Endothelial cell of umbilical vein (primary cell): ENCODE data around the gene EXOC3. TPM values are rescaled to one million over a fixed set of nuclear protein-coding genes. Genes with fewer than 3 reads are reported as not detected.

Experiments
- BruUV-seq: library from RNA; stranded (reverse); fragments of 400-500 nt; replicated peaks from 2 replicates; lab custom pipeline; 2021; lab: Mats Ljungman, UMichigan
- CTCF ChIA-PET: fragments of 300-600, 350-600 bp; sonication (Branson Sonifier 250); formaldehyde crosslinking; loops from one replicate; lab custom pipeline; 2021; ENCODE audit warnings: antibody characterized with exemption, inconsistent platforms; lab: Charles Lee
- POLR2A ChIA-PET: fragments of 300-600, 350-600 bp; sonication (Branson Sonifier 250); formaldehyde crosslinking; loops from one replicate; lab custom pipeline; 2021; ENCODE audit warnings: antibody characterized with exemption, inconsistent platforms; lab: Charles Lee
- DNase-seq: peaks from one replicate; pipeline ENCODE4 v3.0.0-alpha.2; 2011; ENCODE audit warnings: low read depth, low spot score
- FAIRE-seq: peaks from 2 replicates; lab custom pipeline; 2011; peaks lifted over from hg19 to GRCh38; lab: Jason Lieb, UNC
- H2AFZ ChIP-seq: 2 replicates; pipeline ENCODE4 v1.6.0; 2012; ENCODE audit warnings: low read depth, low read length, control low read depth, inconsistent platforms
- H3K27ac ChIP-seq: 2 replicates; pipeline ENCODE4 v1.5.1; 2011; ENCODE audit warnings: low read depth, mild to moderate bottlenecking, control low read depth, low read length, moderate library complexity; ENCODE audit not compliant: insufficient read depth
- H3K27me3 ChIP-seq, 2 experiments: 2 replicates each; pipeline versions ENCODE4 v1.6.0 to v1.6.1; 2011; ENCODE audit warnings: low read length in 2 of 2, mixed read lengths in 1 of 2; ENCODE audit not compliant: control insufficient read depth in 2 of 2, insufficient read depth in 2 of 2
- H3K36me3 ChIP-seq, 2 experiments: 2 replicates in 1 of 2; 3 replicates in 1 of 2; pipeline ENCODE4 v1.5.1; 2011; ENCODE audit warnings: low read length in 2 of 2, mild to moderate bottlenecking in 1 of 2, moderate library complexity in 1 of 2; ENCODE audit not compliant: control insufficient read depth in 2 of 2, insufficient read depth in 2 of 2; ENCODE audit errors: extremely low read depth in 1 of 2
- H3K4me1 ChIP-seq: 3 replicates; pipeline ENCODE4 v1.5.1; 2011; ENCODE audit warnings: mild to moderate bottlenecking, low read length; ENCODE audit not compliant: control insufficient read depth, insufficient read depth; ENCODE audit errors: extremely low read depth
- H3K4me2 ChIP-seq: 2 replicates; pipeline ENCODE4 v1.6.1; 2011; ENCODE audit warnings: low read length, control low read depth, mixed read lengths; ENCODE audit not compliant: insufficient read depth
- H3K4me3 ChIP-seq, 3 experiments: fragments of 200-600 bp in 1 of 3; sonication (generic), shearing (Covaris generic) in 1 of 3; replicated peaks in 1 of 3; 2 replicates each; pipeline ENCODE4 v1.5.1; 2011 to 2016; ENCODE audit warnings: control low read depth in 3 of 3, low read length in 3 of 3, mild to moderate bottlenecking in 2 of 3, inconsistent platforms in 1 of 3, low read depth in 1 of 3, moderate library complexity in 1 of 3; ENCODE audit not compliant: insufficient read depth in 1 of 3
- H3K79me2 ChIP-seq: 2 replicates; pipeline ENCODE4 v1.6.0; 2012; ENCODE audit warnings: low read length, inconsistent platforms; ENCODE audit not compliant: control insufficient read depth, insufficient read depth
- H3K9ac ChIP-seq: replicated peaks from 2 replicates; pipeline ENCODE3; 2011; ENCODE audit warnings: low read length, control low read depth; ENCODE audit not compliant: insufficient read depth; ENCODE audit errors: extremely low read depth
- H3K9me1 ChIP-seq: replicated peaks from 3 replicates; pipeline ENCODE4 v1.6.0; 2011; ENCODE audit warnings: mild to moderate bottlenecking, low read length; ENCODE audit not compliant: control insufficient read depth, insufficient read depth; ENCODE audit errors: extremely low read depth
- H3K9me3 ChIP-seq: replicated peaks from 2 replicates; pipeline ENCODE4 v1.5.1; 2012; ENCODE audit warnings: low read length, inconsistent platforms; ENCODE audit not compliant: control insufficient read depth, insufficient read depth
- H4K20me1 ChIP-seq: replicated peaks from 2 replicates; pipeline ENCODE3; 2011; ENCODE audit warnings: mild to moderate bottlenecking, low read length; ENCODE audit not compliant: control insufficient read depth, insufficient read depth; ENCODE audit errors: extremely low read depth
- CTCF ChIP-seq, 2 donors: IDR thresholded peaks; 1 replicate in 1 of 2; 2 replicates in 1 of 2; pipeline ENCODE4 v1.5.1; 2011; ENCODE audit warnings: low read length in 2 of 2, mild to moderate bottlenecking in 2 of 2, moderate library complexity in 2 of 2, control low read depth in 1 of 2, inconsistent platforms in 1 of 2, low read depth in 1 of 2; ENCODE audit not compliant: insufficient read depth in 1 of 2; ENCODE audit errors: extremely low read depth in 1 of 2
- EZH2 ChIP-seq: IDR thresholded peaks from 2 replicates; pipeline ENCODE4 v1.6.1; 2012; ENCODE audit warnings: borderline replicate concordance, low read depth, mild to moderate bottlenecking, moderate library complexity, low read length, inconsistent platforms; ENCODE audit not compliant: severe bottlenecking
- FOS ChIP-seq: IDR thresholded peaks from 2 replicates; pipeline ENCODE4 v1.6.1; 2011; ENCODE audit warnings: mild to moderate bottlenecking, low read length, moderate library complexity, borderline replicate concordance; ENCODE audit not compliant: insufficient read depth
- GATA2 ChIP-seq: IDR thresholded peaks from 2 replicates; pipeline ENCODE4 v1.7.0; 2011; ENCODE audit warnings: low read depth, mild to moderate bottlenecking, moderate library complexity, mixed read lengths, low read length; ENCODE audit not compliant: insufficient read length, insufficient read depth
- JUN ChIP-seq: IDR thresholded peaks from 2 replicates; pipeline ENCODE4 v1.6.1; 2011; ENCODE audit warnings: borderline replicate concordance, low read depth; ENCODE audit not compliant: insufficient read length, insufficient read depth
- MAX ChIP-seq: IDR thresholded peaks from 2 replicates; pipeline ENCODE4 v1.6.1; 2011; ENCODE audit not compliant: insufficient read depth, insufficient read length
- MYC ChIP-seq: IDR thresholded peaks from one replicate; pipeline ENCODE4 v1.6.1; 2011; ENCODE audit warnings: mild to moderate bottlenecking, low read depth, low read length
- POLR2A ChIP-seq: IDR thresholded peaks from 2 replicates; pipeline ENCODE4 v1.6.1; 2012; ENCODE audit warnings: low read depth, mild to moderate bottlenecking, control low read depth, low read length
- POLR2AphosphoS5 ChIP-seq: IDR thresholded peaks from 2 replicates; pipeline ENCODE4 v1.6.1; 2012; ENCODE audit warnings: low read depth, mild to moderate bottlenecking, control low read depth, low read length, moderate library complexity; ENCODE audit not compliant: insufficient read depth
- dilution Hi-C: fragments of 300-500 bp; cut with MboI; formaldehyde crosslinking; loops from one replicate; pipeline ENCODE4 v1.15.0; 2019; ENCODE audit warnings: low sequenced_read_pairs; ENCODE audit not compliant: extremely low pct_ligation_motif_present
- intact Hi-C: fragments of 100-400 bp; cut with micrococcal nuclease; formaldehyde crosslinking; loops from one replicate; pipeline ENCODE4 v1.10.0; 2022
- polyA plus RNA-seq, 4 experiments: library from polyadenylated mRNA; depleted of rRNA in 3 of 4; stranded (reverse) in 3 of 4; unstranded in 1 of 4; fragments of >200 nt; gene quantifications; 2 replicates each; pipeline versions ENCODE4 v1.2.1 to v1.2.3, GENCODE V29; 2011 to 2012; ENCODE audit warnings: missing spikeins in 1 of 4
- total RNA-seq: library from RNA; stranded (reverse); gene quantifications from 2 replicates; pipeline ENCODE4 v1.2.3, GENCODE V29; 2021

EXOC3 gene
- total and polyA plus RNA-seq, 2 donors (not counting 3 experiments of a cell fraction or from before 2014, with no cell fraction given), result 26.4 to 52.9 TPM

GRCh38 chr5:515273-515836 lies 72.4 kb downstream of the EXOC3 start:
- FAIRE-seq (no peak), DNase-seq (no peak)
- no TSS peak for BruUV-seq
- H2AFZ ChIP-seq, result no peak overlapping the region
- H3K79me2 ChIP-seq, result no peaks in the 10 kb centered on the region
- no peaks in the 10 kb centered on the region for H3K4me1 ChIP-seq
- dilution Hi-C loops (no loop called here), intact Hi-C loops (no loop called here)
- no peaks in the 10 kb centered on the region for H3K27me3 ChIP-seq
- CTCF ChIA-PET, result no interaction called here
- no peak overlapping the region for H3K9ac ChIP-seq
- H3K4me3 ChIP-seq, result no peak overlapping the region
- no peaks in the 10 kb centered on the region for H3K36me3 ChIP-seq
- no peak overlapping the region for H3K27ac ChIP-seq
- H4K20me1 ChIP-seq, result no peaks in the 10 kb centered on the region
- H3K9me3 ChIP-seq, result no peaks in the 10 kb centered on the region
- no peaks in the 10 kb centered on the region for H3K9me1 ChIP-seq
- TF ChIP-seq MYC (no peak), POLR2A (no peak), MAX (no peak), GATA2 (no peak), JUN (no peak), POLR2AphosphoS5 (no peak), CTCF (IDR thresholded peaks at IDR 0.05; ENCODE audit: extremely low read depth in 1 of 2, insufficient read depth in 1 of 2, low read depth in 1 of 2, low read length in 2 of 2) (no peak), FOS (no peak), EZH2 (no peak)
- no peak overlapping the region for H3K4me2 ChIP-seq
- POLR2A ChIA-PET, result no interaction called here
